ENCODE results near the gene GATAD2B.
"Not testable (repeated sequence)": the region's sequence is repeated elsewhere in the genome, so short reads cannot be mapped to it uniquely, and the experiment has no call there.

GATAD2B gene

DNA sequence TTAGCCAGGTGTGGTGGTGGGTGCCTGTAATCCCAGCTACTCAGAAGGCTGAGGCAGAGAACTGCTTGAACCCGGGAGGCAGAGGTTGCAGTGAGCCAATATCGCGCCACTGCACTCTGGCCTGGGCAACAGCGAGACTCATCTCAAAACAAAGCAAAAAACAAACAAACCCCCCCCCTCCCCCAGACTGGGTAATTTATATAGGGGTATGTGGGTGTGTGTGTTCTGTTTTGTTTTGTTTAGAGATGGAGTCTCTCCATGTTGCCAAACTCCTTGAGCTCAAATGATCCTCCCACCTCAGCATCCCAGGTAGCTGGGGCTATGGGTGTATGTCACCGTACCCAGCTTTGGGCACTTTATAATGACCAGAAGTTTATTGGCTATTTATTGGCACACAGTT lies 74.0 kb downstream of the GATAD2B start:
- peaks cover 23% of the 10 kb centered on the region for H3K36me3 ChIP-seq (ENCODE audit: insufficient read depth, insufficient read length, low read length)
- no peaks in the 10 kb centered on the region for H3K4me1 ChIP-seq (ENCODE audit: insufficient read depth, insufficient read length)
- no peak overlapping the region for H3K4me3 ChIP-seq (ENCODE audit: insufficient read length, low read depth)
- no peak overlapping the region for H3K9ac ChIP-seq (ENCODE audit: insufficient read length, low read depth)
- TF ChIP-seq SUZ12 (IDR thresholded peaks at IDR 0.05; ENCODE audit: extremely low read depth, insufficient read depth, insufficient read length) (no peak), ZNF274 (IDR thresholded peaks at IDR 0.05; ENCODE audit: low read depth, low read length) (no peak), YY1 (IDR thresholded peaks at IDR 0.05; ENCODE audit: insufficient read depth, insufficient read length) (no peak)
- H3K27me3 ChIP-seq (ENCODE audit: insufficient read depth, insufficient read length): no peaks in the 10 kb centered on the region
- no peak for DNase-seq (ENCODE audit: low read depth, low spot score)
- H3K9me3 ChIP-seq (ENCODE audit: insufficient read depth, low read length): no peaks in the 10 kb centered on the region

DNA sequence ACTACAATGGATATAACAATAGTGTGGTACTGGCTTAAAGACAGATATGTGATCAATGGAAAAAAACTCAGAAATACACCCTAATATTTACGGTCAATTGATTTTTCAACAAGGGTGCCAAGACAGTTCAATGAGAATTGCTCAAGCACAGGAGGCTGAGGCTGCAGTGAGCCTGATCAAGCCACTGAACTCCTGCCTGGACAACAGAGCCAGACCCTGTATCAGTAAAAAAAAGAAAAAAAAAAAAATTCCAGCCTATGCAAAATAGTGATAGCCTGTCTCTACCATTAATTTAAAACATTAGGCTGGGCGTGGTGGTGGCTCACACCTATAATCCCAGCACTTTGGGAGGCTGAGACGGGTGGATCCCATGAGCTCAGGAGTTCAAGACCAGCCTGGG lies 77.6 kb downstream of the GATAD2B start:
- TF ChIP-seq ZNF274 (IDR thresholded peaks at IDR 0.05; ENCODE audit: low read depth, low read length) (no peak), YY1 (IDR thresholded peaks at IDR 0.05; ENCODE audit: insufficient read depth, insufficient read length) (no peak), SUZ12 (IDR thresholded peaks at IDR 0.05; ENCODE audit: extremely low read depth, insufficient read depth, insufficient read length) (no peak)
- Histone ChIP-seq H3K4me3 (ENCODE audit: insufficient read length, low read depth) (no peak overlapping the region), H3K4me1 (ENCODE audit: insufficient read depth, insufficient read length) (no peaks in the 10 kb centered on the region)

DNA sequence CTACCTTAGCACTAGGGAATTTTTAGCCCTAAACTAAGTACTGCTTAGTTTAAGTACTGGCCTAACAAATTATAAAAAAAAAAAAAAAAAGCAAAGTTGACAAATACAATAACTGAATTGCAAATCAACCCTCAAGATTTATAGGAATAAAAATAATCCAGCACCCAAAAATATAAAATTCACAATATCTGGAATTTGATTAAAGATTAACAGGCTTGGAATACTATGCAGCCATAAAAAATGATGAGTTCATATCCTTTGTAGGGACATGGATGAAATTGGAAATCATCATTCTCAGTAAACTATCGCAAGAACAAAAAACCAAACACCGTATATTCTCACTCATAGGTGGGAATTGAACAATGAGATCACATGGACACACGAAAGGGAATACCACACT lies 78.4 kb downstream of the GATAD2B start:
- H3K36me3 ChIP-seq (ENCODE audit: insufficient read depth, insufficient read length, low read length); DNase-seq (ENCODE audit: low read depth, low spot score); H3K27me3 ChIP-seq (ENCODE audit: insufficient read depth, insufficient read length); H3K4me1 ChIP-seq (ENCODE audit: insufficient read depth, insufficient read length); H3K4me3 ChIP-seq (ENCODE audit: insufficient read length, low read depth); H3K9me3 ChIP-seq (ENCODE audit: insufficient read depth, low read length); H3K9ac ChIP-seq (ENCODE audit: insufficient read length, low read depth): not testable (repeated sequence)

More for the DNA sequence above, 77.6 kb downstream of the GATAD2B start:
- Histone ChIP-seq H3K9ac (ENCODE audit: insufficient read length, low read depth) (no peak overlapping the region), H3K9me3 (ENCODE audit: insufficient read depth, low read length) (no peaks in the 10 kb centered on the region), H3K36me3 (ENCODE audit: insufficient read depth, insufficient read length, low read length) (peaks cover 3% of the 10 kb centered on the region), H3K27me3 (ENCODE audit: insufficient read depth, insufficient read length) (no peaks in the 10 kb centered on the region)
- DNase-seq (ENCODE audit: low read depth, low spot score): no peak

DNA sequence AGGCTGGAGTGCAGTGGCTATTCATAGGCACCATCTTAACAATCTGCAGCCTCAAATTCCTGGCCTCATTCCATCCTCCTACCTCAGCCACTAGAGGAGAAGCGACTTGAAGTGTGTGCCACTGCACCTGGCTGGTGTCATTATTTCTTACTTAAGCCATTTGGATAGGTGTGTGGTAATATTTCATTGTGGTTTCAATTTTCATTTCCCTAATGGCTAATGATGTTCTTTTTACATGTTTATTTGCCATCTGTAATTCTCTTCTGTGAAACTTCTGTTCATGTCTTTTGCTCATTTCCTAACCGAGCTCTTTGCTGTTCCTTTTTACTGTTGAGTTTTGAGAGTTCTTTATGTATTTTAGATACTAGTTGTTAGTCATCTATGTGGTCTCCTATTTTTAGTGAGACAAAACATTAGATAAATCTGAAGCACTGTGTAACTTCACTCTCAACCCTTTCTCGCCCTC lies 80.7 kb downstream of the GATAD2B start:
- TF ChIP-seq ZNF274 (IDR thresholded peaks at IDR 0.05; ENCODE audit: low read depth, low read length): no peak
- TF ChIP-seq SUZ12 (IDR thresholded peaks at IDR 0.05; ENCODE audit: extremely low read depth, insufficient read depth, insufficient read length): no peak
- no peak for TF ChIP-seq YY1 (IDR thresholded peaks at IDR 0.05; ENCODE audit: insufficient read depth, insufficient read length)
- Histone ChIP-seq H3K4me1 (ENCODE audit: insufficient read depth, insufficient read length) (no peaks in the 10 kb centered on the region), H3K36me3 (ENCODE audit: insufficient read depth, insufficient read length, low read length) (no peaks in the 10 kb centered on the region), H3K4me3 (ENCODE audit: insufficient read length, low read depth) (no peak overlapping the region), H3K27me3 (ENCODE audit: insufficient read depth, insufficient read length) (no peaks in the 10 kb centered on the region), H3K9ac (ENCODE audit: insufficient read length, low read depth) (no peak overlapping the region), H3K9me3 (ENCODE audit: insufficient read depth, low read length) (no peaks in the 10 kb centered on the region)
- no peak for DNase-seq (ENCODE audit: low read depth, low spot score)

DNA sequence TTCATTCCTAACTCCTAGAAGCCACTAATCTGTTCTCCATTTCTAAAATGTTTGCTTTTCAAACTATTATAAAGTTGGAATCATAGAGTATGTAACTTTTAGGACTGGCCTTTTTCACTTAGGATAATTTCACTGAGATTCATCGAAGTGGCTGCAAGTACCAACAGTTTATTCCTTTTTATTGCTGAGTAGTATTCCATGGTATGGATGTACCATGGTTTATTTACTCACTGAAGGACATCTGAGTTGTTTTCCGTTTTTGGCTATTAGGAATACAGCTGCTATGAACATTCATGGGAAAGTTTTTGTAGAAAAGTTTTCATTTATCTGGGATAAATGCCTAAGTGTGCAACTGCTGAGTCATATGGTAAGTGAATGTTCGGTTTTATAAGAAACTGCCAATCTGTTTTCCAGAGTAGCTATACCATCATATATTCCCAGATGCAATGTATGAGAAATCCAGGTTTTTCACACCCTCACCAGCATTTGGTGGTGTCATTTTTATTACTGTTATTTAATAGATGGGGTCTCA lies 81.2 kb downstream of the GATAD2B start:
- Histone ChIP-seq H3K4me1 (ENCODE audit: insufficient read depth, insufficient read length) (no peaks in the 10 kb centered on the region), H3K4me3 (ENCODE audit: insufficient read length, low read depth) (no peak overlapping the region), H3K27me3 (ENCODE audit: insufficient read depth, insufficient read length) (no peaks in the 10 kb centered on the region), H3K36me3 (ENCODE audit: insufficient read depth, insufficient read length, low read length) (no peaks in the 10 kb centered on the region), H3K9ac (ENCODE audit: insufficient read length, low read depth) (no peak overlapping the region), H3K9me3 (ENCODE audit: insufficient read depth, low read length) (no peaks in the 10 kb centered on the region)
- DNase-seq (ENCODE audit: low read depth, low spot score): no peak
- TF ChIP-seq SUZ12 (IDR thresholded peaks at IDR 0.05; ENCODE audit: extremely low read depth, insufficient read depth, insufficient read length) (no peak), ZNF274 (IDR thresholded peaks at IDR 0.05; ENCODE audit: low read depth, low read length) (no peak), YY1 (IDR thresholded peaks at IDR 0.05; ENCODE audit: insufficient read depth, insufficient read length) (no peak)

DNA sequence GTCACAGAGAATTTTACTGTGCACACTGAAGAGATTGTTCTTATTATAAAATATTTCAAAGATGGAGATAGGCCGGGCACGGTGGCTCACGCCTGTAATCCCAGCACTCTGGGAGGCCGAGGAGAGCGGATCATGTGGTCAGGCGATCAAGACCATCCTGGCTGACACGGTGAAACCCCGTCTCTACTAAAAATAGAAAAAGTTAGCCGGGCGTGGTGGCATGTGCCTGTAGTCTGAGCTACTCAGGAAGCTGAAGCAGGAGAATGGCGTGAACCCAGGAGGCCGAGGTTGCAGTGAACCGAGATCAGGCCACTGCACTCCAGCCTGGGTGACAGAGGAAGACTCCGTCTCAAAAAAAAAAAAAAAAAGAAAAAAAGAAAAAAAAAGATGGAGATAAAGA lies 82.0 kb downstream of the GATAD2B start:
- H3K27me3 ChIP-seq (ENCODE audit: insufficient read depth, insufficient read length); H3K36me3 ChIP-seq (ENCODE audit: insufficient read depth, insufficient read length, low read length); H3K9me3 ChIP-seq (ENCODE audit: insufficient read depth, low read length); DNase-seq (ENCODE audit: low read depth, low spot score); H3K9ac ChIP-seq (ENCODE audit: insufficient read length, low read depth); H3K4me3 ChIP-seq (ENCODE audit: insufficient read length, low read depth); H3K4me1 ChIP-seq (ENCODE audit: insufficient read depth, insufficient read length): not testable (repeated sequence)

DNA sequence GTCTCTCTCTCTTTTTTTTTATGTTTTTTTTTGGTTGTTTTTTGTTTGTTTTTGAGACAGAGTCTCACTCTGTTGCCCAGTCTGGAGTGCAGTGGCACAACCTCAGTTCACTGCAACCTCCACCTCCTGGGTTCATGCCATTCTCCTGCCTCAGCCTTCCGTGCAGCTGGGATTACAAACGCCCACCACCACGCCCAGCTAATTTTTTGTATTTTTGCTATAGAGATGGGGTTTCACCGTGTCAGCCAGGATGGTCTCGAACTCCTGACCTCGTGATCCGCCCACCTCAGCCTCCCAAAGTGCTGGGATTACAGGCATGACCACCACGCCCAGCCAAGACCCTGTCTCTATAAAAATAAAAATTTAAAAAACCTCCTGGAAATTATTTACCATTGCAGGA lies 88.8 kb downstream of the GATAD2B start:
- not testable (repeated sequence) for H3K4me1 ChIP-seq (ENCODE audit: insufficient read depth, insufficient read length); H3K36me3 ChIP-seq (ENCODE audit: insufficient read depth, insufficient read length, low read length); H3K4me3 ChIP-seq (ENCODE audit: insufficient read length, low read depth); H3K9me3 ChIP-seq (ENCODE audit: insufficient read depth, low read length); DNase-seq (ENCODE audit: low read depth, low spot score); H3K27me3 ChIP-seq (ENCODE audit: insufficient read depth, insufficient read length); H3K9ac ChIP-seq (ENCODE audit: insufficient read length, low read depth)

DNA sequence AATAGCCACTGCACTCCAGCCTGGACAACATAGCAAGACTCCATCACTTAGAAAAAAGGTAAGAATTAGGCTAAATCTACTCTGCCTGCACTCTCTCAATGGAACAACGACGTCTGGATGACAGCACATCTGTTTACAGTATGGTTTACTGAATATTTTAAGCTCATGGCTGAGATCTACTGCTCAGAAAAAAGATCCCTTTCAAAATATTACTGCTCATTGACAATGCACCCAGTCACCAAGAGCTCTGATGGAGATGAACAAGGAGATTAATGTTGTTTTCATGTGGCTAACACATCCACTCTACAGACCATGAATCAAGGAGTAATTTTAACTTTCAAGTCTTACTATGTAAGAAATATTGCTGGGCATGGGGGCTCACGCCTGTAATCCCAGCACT lies 89.6 kb downstream of the GATAD2B start:
- no peak for DNase-seq (ENCODE audit: low read depth, low spot score)
- H3K4me1 ChIP-seq (ENCODE audit: insufficient read depth, insufficient read length): no peaks in the 10 kb centered on the region
- no peak for TF ChIP-seq SUZ12 (IDR thresholded peaks at IDR 0.05; ENCODE audit: extremely low read depth, insufficient read depth, insufficient read length)
- TF ChIP-seq YY1 (IDR thresholded peaks at IDR 0.05; ENCODE audit: insufficient read depth, insufficient read length): no peak
- no peak for TF ChIP-seq ZNF274 (IDR thresholded peaks at IDR 0.05; ENCODE audit: low read depth, low read length)
- H3K9ac ChIP-seq (ENCODE audit: insufficient read length, low read depth): no peak overlapping the region
- no peaks in the 10 kb centered on the region for H3K27me3 ChIP-seq (ENCODE audit: insufficient read depth, insufficient read length)
- no peaks in the 10 kb centered on the region for H3K9me3 ChIP-seq (ENCODE audit: insufficient read depth, low read length)
- H3K36me3 ChIP-seq (ENCODE audit: insufficient read depth, insufficient read length, low read length): peaks cover 4% of the 10 kb centered on the region
- no peak overlapping the region for H3K4me3 ChIP-seq (ENCODE audit: insufficient read length, low read depth)

Data from NT2/D1 (cell line).